Astrocyte (in vitro differentiated cells and primary cell): ENCODE measurements around the gene FYCO1.

ENCODE experiments used
- CTCF ChIP-seq: IDR thresholded peaks from 2 replicates; pipeline ENCODE4 v1.5.1; 2011; ENCODE audit warnings: low read depth, mild to moderate bottlenecking, inconsistent platforms, low read length, moderate library complexity; ENCODE audit not compliant: insufficient read depth
- EZH2 ChIP-seq: IDR thresholded peaks from 2 replicates; pipeline ENCODE4 v1.6.1; 2012; ENCODE audit warnings: mild to moderate bottlenecking, low read length, inconsistent platforms; ENCODE audit not compliant: insufficient read depth

- no peak for TF ChIP-seq EZH2
- no peak for TF ChIP-seq CTCF
Observed at GRCh38 chr3:46025139-46025538, 29.5 kb upstream of the FYCO1 start.
